Measurements from ENCODE around the gene PLXND1.

- TF ChIP-seq CTCF (IDR thresholded peaks at IDR 0.05) (no peak), POLR2AphosphoS5 (IDR thresholded peaks at IDR 0.05) (no peak), POLR2A (IDR thresholded peaks at IDR 0.05; ENCODE audit: low read depth) (no peak), EP300 (IDR thresholded peaks at IDR 0.05) (no peak)
Measured at GRCh38 chr3:129583289-129583688, 23.2 kb downstream of the PLXND1 start.
